ENCODE results near the gene CRYZL1.
A peak's percentile ranks its signal among the peaks of the same experiment; 100 is the strongest.

Gene CRYZL1

DNA sequence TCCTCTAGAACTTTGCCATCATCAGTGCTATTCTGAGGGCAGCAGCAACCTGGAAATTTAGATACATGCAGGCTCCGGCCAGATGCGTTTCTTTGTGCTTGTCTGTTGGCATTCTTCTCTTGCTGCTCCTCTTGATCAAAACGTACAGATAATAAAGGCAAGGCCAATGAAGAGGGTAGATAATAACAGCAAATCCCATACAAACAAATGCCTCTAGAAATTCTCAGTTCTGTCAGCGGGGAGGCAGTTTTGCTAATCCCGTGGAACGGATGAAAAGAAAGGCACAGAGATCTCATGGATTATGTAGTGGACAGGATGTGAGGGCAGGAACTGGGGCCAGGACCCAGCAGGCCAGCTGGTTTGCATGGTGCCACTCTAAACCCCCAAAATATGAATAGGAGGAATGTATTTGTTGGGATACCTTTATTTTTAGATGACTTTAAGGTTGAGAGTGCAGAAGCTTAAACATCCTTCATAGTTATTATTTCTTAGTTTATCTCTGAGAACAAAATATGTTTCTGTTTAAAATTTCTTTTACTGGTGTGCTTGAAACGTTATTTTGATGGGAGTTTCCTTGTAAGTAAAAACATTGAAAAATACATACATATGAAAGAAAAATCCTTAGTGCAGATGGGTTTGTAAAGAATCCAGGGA, 2.2 kb upstream of the CRYZL1 start:
- DNase-seq (no peak), ATAC-seq (ENCODE audit: insufficient read depth, low read depth) (no peak)
- peak overlapping the region; percentile 75 for H3K4me2 ChIP-seq (ENCODE audit: insufficient read depth, low read length)
- H3K27me3 ChIP-seq (ENCODE audit: insufficient read depth, low read length, poor library complexity): peaks cover 11% of the 10 kb centered on the region
- peak overlapping the region; percentile 71 to 84; a peak in 3 of 4 replicates for H3K4me3 ChIP-seq (ENCODE audit: low read depth in 1 of 2, low read length in 2 of 2)
- H3K4me1 ChIP-seq (ENCODE audit: insufficient read depth, low read length): peaks cover 43% of the 10 kb centered on the region
- H3K9ac ChIP-seq (ENCODE audit: low read depth, low read length): peak overlapping the region; percentile 71
- H3K79me2 ChIP-seq (ENCODE audit: insufficient read depth, low read length): peaks cover 65% of the 10 kb centered on the region
- TF ChIP-seq EZH2 (IDR thresholded peaks at IDR 0.05; ENCODE audit: borderline replicate concordance, low read depth, low read length, severe bottlenecking) (peak; percentile 33), CTCF (IDR thresholded peaks at IDR 0.05; ENCODE audit: borderline replicate concordance, extremely low read depth, low read length, poor library complexity, severe bottlenecking) (no peak)
- H4K20me1 ChIP-seq (ENCODE audit: insufficient read depth, low read length): peaks cover 7% of the 10 kb centered on the region; the same call in 1 of the 2 replicates
- H3K9me3 ChIP-seq (ENCODE audit: insufficient read depth, low read length, severe bottlenecking): no peaks in the 10 kb centered on the region
- no peaks in the 10 kb centered on the region; the same call in 1 of the 2 replicates for H3K36me3 ChIP-seq (ENCODE audit: insufficient read depth, low read length)
- H3K27ac ChIP-seq (ENCODE audit: low read length): peak overlapping the region; percentile 5; the same call in 1 of the 2 replicates
- peak overlapping the region; percentile 80 for H2AFZ ChIP-seq (ENCODE audit: low read depth, low read length)

- Histone ChIP-seq H3K27ac (ENCODE audit: low read length) (peak overlapping the region; percentile 5; the same call in 1 of the 2 replicates), H3K9me3 (ENCODE audit: insufficient read depth, low read length, severe bottlenecking) (no peaks in the 10 kb centered on the region), H3K27me3 (ENCODE audit: insufficient read depth, low read length, poor library complexity) (peaks cover 11% of the 10 kb centered on the region), H2AFZ (ENCODE audit: low read depth, low read length) (peak overlapping the region; percentile 80), H3K36me3 (ENCODE audit: insufficient read depth, low read length) (no peaks in the 10 kb centered on the region; the same call in 1 of the 2 replicates), H4K20me1 (ENCODE audit: insufficient read depth, low read length) (peaks cover 3% of the 10 kb centered on the region; the same call in 1 of the 2 replicates), H3K4me2 (ENCODE audit: insufficient read depth, low read length) (peak overlapping the region; percentile 75), H3K4me1 (ENCODE audit: insufficient read depth, low read length) (peaks cover 47% of the 10 kb centered on the region), H3K79me2 (ENCODE audit: insufficient read depth, low read length) (peaks cover 64% of the 10 kb centered on the region), H3K4me3 (ENCODE audit: low read depth in 1 of 2, low read length in 2 of 2) (peak overlapping the region; percentile 71 to 84), H3K9ac (ENCODE audit: low read depth, low read length) (peak overlapping the region; percentile 71)
- ATAC-seq (ENCODE audit: insufficient read depth, low read depth): no peak
- peak; percentile 22 for DNase-seq
- peak; percentile 63 for TF ChIP-seq EZH2 (IDR thresholded peaks at IDR 0.05; ENCODE audit: borderline replicate concordance, low read depth, low read length, severe bottlenecking)
- TF ChIP-seq CTCF (IDR thresholded peaks at IDR 0.05; ENCODE audit: borderline replicate concordance, extremely low read depth, low read length, poor library complexity, severe bottlenecking): no peak
Observed at GRCh38 chr21:33642896-33643657, 1.5 kb upstream of the CRYZL1 start.

GRCh38 chr21:33642027-33642895, 720 bp upstream of the CRYZL1 start, which contains the start of gene ITSN1:
Gene ITSN1, plus strand, starts transcription at chr21:33642501. Its CDS starts 76,328 bp downstream, at chr21:33718829.
- H3K4me2 ChIP-seq (ENCODE audit: insufficient read depth, low read length): peak within 1 kb of the TSS; percentile 75
- H3K27ac ChIP-seq (ENCODE audit: low read length): peak within 1 kb of the TSS; percentile 95
- TF ChIP-seq CTCF (IDR thresholded peaks at IDR 0.05; ENCODE audit: borderline replicate concordance, extremely low read depth, low read length, poor library complexity, severe bottlenecking) (no peak), EZH2 (IDR thresholded peaks at IDR 0.05; ENCODE audit: borderline replicate concordance, low read depth, low read length, severe bottlenecking) (no peak)
- H3K9ac ChIP-seq (ENCODE audit: low read depth, low read length): peak within 1 kb of the TSS; percentile 71
- peaks cover 47% of the 10 kb centered on the region for H3K4me1 ChIP-seq (ENCODE audit: insufficient read depth, low read length)
- DNase-seq: peak; percentile 100
- no peaks in the 10 kb centered on the region; the same call in 1 of the 2 replicates for H3K36me3 ChIP-seq (ENCODE audit: insufficient read depth, low read length)
- peaks cover 3% of the 10 kb centered on the region; the same call in 1 of the 2 replicates for H4K20me1 ChIP-seq (ENCODE audit: insufficient read depth, low read length)
- peak within 1 kb of the TSS; percentile 71 to 84 for H3K4me3 ChIP-seq (ENCODE audit: low read depth in 1 of 2, low read length in 2 of 2)
- no peaks in the 10 kb centered on the region for H3K9me3 ChIP-seq (ENCODE audit: insufficient read depth, low read length, severe bottlenecking)
- H2AFZ ChIP-seq (ENCODE audit: low read depth, low read length): peak within 1 kb of the TSS; percentile 84
- H3K79me2 ChIP-seq (ENCODE audit: insufficient read depth, low read length): peaks cover 68% of the 10 kb centered on the region
- peak; percentile 87 for ATAC-seq (ENCODE audit: insufficient read depth, low read depth)
- peaks cover 11% of the 10 kb centered on the region for H3K27me3 ChIP-seq (ENCODE audit: insufficient read depth, low read length, poor library complexity)
